ENCODE data around the gene ZNF71. TPM values are rescaled to one million over a fixed set of nuclear protein-coding genes. Genes with fewer than 3 reads are reported as not detected.

Gene ZNF71
- total RNA-seq, 1 experiment from 2014 or later, result 13.7 TPM

DNA sequence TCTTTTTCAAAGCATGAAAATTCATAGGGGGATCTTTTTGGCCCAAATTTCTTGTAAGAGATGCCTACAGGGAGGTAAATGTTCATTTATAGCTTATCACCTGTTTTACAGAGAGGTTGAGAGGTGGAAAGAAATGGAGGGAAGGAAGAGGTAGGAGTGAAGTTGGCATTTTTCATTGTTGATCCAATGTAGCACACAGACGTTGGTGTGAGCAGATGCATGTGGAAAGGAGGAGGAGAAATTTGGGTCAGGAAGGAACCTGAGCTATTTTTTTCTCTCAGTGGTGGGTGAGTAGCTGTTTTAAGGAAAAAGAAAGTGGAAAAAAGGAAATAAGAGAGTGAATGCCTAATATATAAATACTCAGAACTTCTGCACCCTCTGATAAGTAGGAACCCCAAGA, 37.9 kb downstream of the ZNF71 start:
- no peaks in the 10 kb centered on the region for H3K36me3 ChIP-seq (ENCODE audit: insufficient read depth, low read length, poor library complexity, severe bottlenecking)
- intact Hi-C loops (cut with micrococcal nuclease; ENCODE audit: unreplicated experiment), result no loop called here
- H3K9me3 ChIP-seq (ENCODE audit: low read depth, low read length, poor library complexity, severe bottlenecking), result peaks cover 25% of the 10 kb centered on the region
- H3K27me3 ChIP-seq (replicated peaks; ENCODE audit: insufficient read depth, low read depth, low read length, poor library complexity), result no peaks in the 10 kb centered on the region
- no peak overlapping the region for H3K27ac ChIP-seq (ENCODE audit: low read depth, low read length, poor library complexity, severe bottlenecking)
- no peak overlapping the region for H3K4me3 ChIP-seq (ENCODE audit: low read depth, low read length, poor library complexity, severe bottlenecking)
- ChIA-PET CTCF (no interaction called here), POLR2A (ENCODE audit: low non-redundant PET) (no interaction called here)
- no TSS peak for BruUV-seq (replicated peaks)
- no peak for TF ChIP-seq EZH2 (IDR thresholded peaks at IDR 0.05; ENCODE audit: borderline replicate concordance, low read depth, low read length, poor library complexity, severe bottlenecking)
- TF ChIP-seq, protein P1, sequence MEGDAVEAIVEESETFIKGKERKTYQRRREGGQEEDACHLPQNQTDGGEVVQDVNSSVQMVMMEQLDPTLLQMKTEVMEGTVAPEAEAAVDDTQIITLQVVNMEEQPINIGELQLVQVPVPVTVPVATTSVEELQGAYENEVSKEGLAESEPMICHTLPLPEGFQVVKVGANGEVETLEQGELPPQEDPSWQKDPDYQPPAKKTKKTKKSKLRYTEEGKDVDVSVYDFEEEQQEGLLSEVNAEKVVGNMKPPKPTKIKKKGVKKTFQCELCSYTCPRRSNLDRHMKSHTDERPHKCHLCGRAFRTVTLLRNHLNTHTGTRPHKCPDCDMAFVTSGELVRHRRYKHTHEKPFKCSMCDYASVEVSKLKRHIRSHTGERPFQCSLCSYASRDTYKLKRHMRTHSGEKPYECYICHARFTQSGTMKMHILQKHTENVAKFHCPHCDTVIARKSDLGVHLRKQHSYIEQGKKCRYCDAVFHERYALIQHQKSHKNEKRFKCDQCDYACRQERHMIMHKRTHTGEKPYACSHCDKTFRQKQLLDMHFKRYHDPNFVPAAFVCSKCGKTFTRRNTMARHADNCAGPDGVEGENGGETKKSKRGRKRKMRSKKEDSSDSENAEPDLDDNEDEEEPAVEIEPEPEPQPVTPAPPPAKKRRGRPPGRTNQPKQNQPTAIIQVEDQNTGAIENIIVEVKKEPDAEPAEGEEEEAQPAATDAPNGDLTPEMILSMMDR (conservative IDR thresholded peaks at IDR 0.05; ENCODE audit: low read depth, low read length), result no peak
- no peaks in the 10 kb centered on the region for H3K4me1 ChIP-seq (ENCODE audit: insufficient read depth, low read length, poor library complexity, severe bottlenecking)
- DNase-seq (ENCODE audit: low spot score), result no peak

DNA sequence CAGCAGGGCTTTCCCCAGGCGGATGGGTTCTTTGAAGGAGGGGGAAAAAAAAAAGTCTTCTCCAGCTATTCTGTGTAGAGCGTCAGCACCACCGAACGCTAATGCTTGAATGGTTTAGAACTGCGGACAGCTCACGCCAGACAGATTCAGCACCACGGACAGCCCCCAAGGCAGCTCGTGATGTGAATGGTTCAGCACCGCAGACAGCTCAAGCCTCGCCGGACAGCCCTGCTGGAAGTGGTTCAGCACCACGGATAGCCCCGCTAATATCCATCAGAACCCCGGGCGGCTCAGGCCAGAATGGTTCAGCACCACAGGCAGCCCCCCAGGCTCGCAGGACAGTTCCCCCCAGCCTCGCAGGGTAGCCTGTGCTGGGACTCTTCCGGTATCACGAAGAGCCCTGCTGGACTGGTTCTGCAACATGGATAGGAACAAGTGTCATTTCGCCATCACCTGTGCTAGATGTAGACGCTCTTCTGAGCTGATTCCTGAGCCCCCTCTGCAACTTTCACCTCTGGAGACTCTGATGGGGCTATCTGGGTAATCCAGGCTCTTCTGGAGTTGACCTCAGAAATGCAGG, 43.0 kb downstream of the ZNF71 start:
- H3K4me3 ChIP-seq (ENCODE audit: low read depth, low read length, poor library complexity, severe bottlenecking), result no peak overlapping the region
- peak; percentile 89 for DNase-seq (ENCODE audit: low spot score)
- intact Hi-C loops (cut with micrococcal nuclease; ENCODE audit: unreplicated experiment), result no loop called here
- H3K36me3 ChIP-seq (ENCODE audit: insufficient read depth, low read length, poor library complexity, severe bottlenecking), result no peaks in the 10 kb centered on the region
- CTCF ChIA-PET, result no interaction called here
- TF ChIP-seq, protein P1 (conservative IDR thresholded peaks at IDR 0.05; ENCODE audit: low read depth, low read length), result no peak
- TF ChIP-seq EZH2 (IDR thresholded peaks at IDR 0.05; ENCODE audit: borderline replicate concordance, low read depth, low read length, poor library complexity, severe bottlenecking), result no peak
- BruUV-seq (replicated peaks), result no TSS peak
- H3K4me1 ChIP-seq (ENCODE audit: insufficient read depth, low read length, poor library complexity, severe bottlenecking), result no peaks in the 10 kb centered on the region
- POLR2A ChIA-PET (ENCODE audit: low non-redundant PET), result no interaction called here
- peaks cover 31% of the 10 kb centered on the region for H3K9me3 ChIP-seq (ENCODE audit: low read depth, low read length, poor library complexity, severe bottlenecking)
- H3K27me3 ChIP-seq (replicated peaks; ENCODE audit: insufficient read depth, low read depth, low read length, poor library complexity), result peaks cover 10% of the 10 kb centered on the region
- no peak overlapping the region for H3K27ac ChIP-seq (ENCODE audit: low read depth, low read length, poor library complexity, severe bottlenecking)

DNA sequence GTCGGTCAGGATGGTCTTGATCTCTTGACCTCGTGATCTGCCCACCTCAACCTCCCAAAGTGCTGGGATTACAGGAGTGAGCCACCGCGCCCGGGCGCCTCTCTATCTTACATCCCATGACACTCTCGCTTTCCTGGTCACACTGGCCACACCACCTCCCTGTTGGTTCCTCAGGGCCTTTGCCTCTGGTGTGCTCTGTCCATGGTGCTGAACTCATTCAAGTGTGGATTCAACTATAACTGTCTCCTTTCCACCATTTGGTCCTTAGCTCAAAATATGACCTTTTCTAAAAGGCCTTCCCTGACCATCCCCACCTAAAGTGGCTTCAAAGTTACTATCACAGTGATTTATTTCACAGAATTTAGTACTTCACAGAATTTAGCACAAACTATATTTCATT, 44.1 kb downstream of the ZNF71 start:
- peaks cover 22% of the 10 kb centered on the region for H3K27me3 ChIP-seq (replicated peaks; ENCODE audit: insufficient read depth, low read depth, low read length, poor library complexity)
- H3K36me3 ChIP-seq (ENCODE audit: insufficient read depth, low read length, poor library complexity, severe bottlenecking), result no peaks in the 10 kb centered on the region
- TF ChIP-seq EZH2 (IDR thresholded peaks at IDR 0.05; ENCODE audit: borderline replicate concordance, low read depth, low read length, poor library complexity, severe bottlenecking), result no peak
- TF ChIP-seq, protein P1 (conservative IDR thresholded peaks at IDR 0.05; ENCODE audit: low read depth, low read length), result no peak
- H3K4me1 ChIP-seq (ENCODE audit: insufficient read depth, low read length, poor library complexity, severe bottlenecking), result no peaks in the 10 kb centered on the region
- DNase-seq (ENCODE audit: low spot score), result peak; percentile 45
- peaks cover 29% of the 10 kb centered on the region for H3K9me3 ChIP-seq (ENCODE audit: low read depth, low read length, poor library complexity, severe bottlenecking)
- POLR2A ChIA-PET (ENCODE audit: low non-redundant PET), result no interaction called here
- intact Hi-C loops (cut with micrococcal nuclease; ENCODE audit: unreplicated experiment), result no loop called here
- CTCF ChIA-PET, result no interaction called here
- no peak overlapping the region for H3K4me3 ChIP-seq (ENCODE audit: low read depth, low read length, poor library complexity, severe bottlenecking)
- no TSS peak for BruUV-seq (replicated peaks)
- H3K27ac ChIP-seq (ENCODE audit: low read depth, low read length, poor library complexity, severe bottlenecking), result no peak overlapping the region

Measured in A673 (cell line).